Caki2 (cell line): ENCODE measurements around the gene PDCD4. TPM values are rescaled to one million over a fixed set of nuclear protein-coding genes. Genes with fewer than 3 reads are reported as not detected.
"Not testable (repeated sequence)": the region's sequence is repeated elsewhere in the genome, so short reads cannot be mapped to it uniquely, and the experiment has no call there.

Experiments used
- DNase-seq: peaks from one replicate; pipeline ENCODE4 v3.0.0-alpha.2; 2015; ENCODE audit warnings: low read depth
- in situ Hi-C: cut with HindIII; loops from 2 replicates; pipeline ENCODE4 v1.10.0; 2016; ENCODE audit warnings: low sequenced_read_pairs, low pct_unique_long_range_greater_than_20kb, mixed read lengths
- total RNA-seq: library from RNA; depleted of rRNA; stranded (reverse); fragments of >200 nt; shearing (Covaris generic); gene quantifications from 2 replicates; pipeline ENCODE4 v1.2.3, GENCODE V29; 2014; ENCODE audit warnings: low replicate concordance

The PDCD4 gene
- total RNA-seq, 1 experiment from 2014 or later: 21.7 TPM

DNA sequence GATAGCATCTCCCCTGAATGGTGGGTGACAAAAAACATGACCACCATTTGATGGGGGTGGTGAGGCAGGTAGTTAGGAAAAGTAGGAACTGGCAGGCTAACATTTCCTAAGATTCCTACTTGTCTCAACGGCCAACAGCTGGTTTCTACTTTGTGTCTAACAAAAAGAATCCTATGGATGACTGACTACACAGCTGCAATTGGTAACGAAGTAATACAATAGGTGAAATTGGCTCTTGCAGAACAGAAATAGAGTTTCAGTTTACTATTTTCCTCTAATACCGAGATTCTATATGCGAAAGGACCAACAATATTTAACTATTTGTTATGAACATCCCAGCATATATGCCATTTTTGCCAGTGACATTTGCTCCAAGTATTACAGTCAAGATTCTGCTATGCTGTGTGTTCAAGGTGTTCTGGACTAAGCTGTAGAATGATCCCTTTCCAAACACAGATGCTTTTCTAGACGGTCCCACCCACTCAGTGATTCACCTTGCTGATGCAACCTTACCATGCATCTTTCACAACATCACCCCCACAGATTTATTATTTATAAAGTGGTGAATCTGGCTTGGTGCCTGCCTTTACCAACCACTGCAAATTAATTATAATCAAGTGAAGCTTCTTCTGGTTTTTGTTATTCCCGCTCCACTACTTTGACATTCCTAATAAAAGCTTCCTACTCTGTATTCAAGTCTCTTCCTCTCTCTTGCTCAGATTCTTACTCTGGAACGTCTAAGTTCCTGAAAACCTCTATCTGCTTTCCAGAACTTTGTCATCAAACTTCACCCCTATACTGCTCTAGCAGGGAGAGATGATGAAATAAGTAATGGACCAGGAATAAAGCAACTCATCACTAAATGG is 30.5 kb downstream of the PDCD4 start:
- DNase-seq: peak; percentile 50
- in situ Hi-C loops: no loop called here

GRCh38 chr10:110903280-110904278 is 31.9 kb downstream of the PDCD4 start:
- in situ Hi-C loops: no loop called here
- DNase-seq: no peak

GRCh38 chr10:110910138-110910537 is 38.4 kb downstream of the PDCD4 start:
- in situ Hi-C loops: no loop called here
- no peak for DNase-seq

- DNase-seq: no peak
- in situ Hi-C loops: no loop called here
These were observed 40.6 kb downstream of the PDCD4 start for GRCh38 chr10:110912374-110912773.

DNA sequence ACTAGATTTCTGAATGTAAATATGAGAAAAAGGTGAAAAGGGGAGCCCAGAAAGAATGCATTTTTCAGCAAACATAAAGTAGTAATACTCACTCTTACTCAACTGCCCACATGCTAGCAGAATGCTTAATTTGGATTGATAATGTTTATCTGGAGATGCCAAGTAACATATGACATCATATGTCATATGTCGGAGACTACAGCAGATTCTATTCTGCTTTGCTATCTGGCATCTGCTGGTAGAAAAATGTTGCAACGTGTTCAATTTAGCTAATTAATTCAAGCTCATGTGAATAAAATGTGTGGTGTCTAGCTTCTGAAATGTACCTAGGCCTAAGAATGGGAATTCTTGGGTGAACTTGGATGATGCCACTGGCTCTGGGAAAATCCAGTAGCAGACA is 42.7 kb downstream of the PDCD4 start:
- DNase-seq: no peak
- in situ Hi-C loops: no loop called here

- in situ Hi-C loops: no loop called here
These were observed 43.3 kb downstream of the PDCD4 start for GRCh38 chr10:110915035-110915434.

GRCh38 chr10:110915600-110915999 is 43.9 kb downstream of the PDCD4 start:
- DNase-seq, in situ Hi-C loops: not testable (repeated sequence)

More at GRCh38 chr10:110915035-110915434, 43.3 kb downstream of the PDCD4 start:
- peak; percentile 74 for DNase-seq

- peak; percentile 82 for DNase-seq
- in situ Hi-C loops: no loop called here
These were observed 45.0 kb downstream of the PDCD4 start for GRCh38 chr10:110916554-110917346.

- in situ Hi-C loops: no loop called here
- DNase-seq: no peak
These were observed 46.5 kb downstream of the PDCD4 start for GRCh38 chr10:110918269-110918642.

DNA sequence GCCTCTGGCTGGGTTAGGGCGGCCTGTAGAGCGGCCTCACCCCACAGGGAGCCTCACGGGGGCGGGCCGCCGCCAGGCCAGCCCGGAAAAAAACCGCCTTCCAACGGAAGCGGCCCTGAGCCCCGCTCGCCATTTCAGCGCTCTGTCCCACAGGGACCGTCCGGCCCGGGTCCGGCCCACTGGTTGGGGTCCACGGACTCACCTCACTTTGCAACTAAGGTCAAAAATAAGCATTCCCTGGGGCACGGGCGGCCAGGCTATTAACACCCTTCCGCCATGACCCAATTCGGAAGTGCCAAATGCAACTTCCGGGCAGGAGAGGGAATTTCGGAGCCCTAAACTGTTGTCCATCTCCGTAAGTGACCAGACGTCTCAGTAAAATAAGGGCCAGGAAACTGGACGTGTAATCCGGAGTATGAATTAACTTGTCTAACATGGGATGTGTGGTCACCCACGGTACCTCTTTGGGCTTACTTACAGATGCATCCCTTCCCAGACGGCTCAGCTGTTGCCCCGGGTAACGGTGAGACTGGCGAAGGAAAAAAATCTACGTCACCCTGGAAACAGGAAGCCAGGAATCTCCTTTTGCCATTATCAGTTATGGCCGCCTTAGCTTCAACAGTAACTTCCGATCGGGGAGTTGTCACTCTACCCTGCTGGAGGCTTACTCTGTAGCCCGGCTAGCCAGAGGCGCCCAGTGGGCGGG is 47.1 kb downstream of the PDCD4 start, which contains the start of gene BBIP1:
Gene BBIP1, minus strand, starts transcription at position 538 of the 706 bp plus-strand sequence. CDS start 1,023 bp downstream, outside the sequence.
- in situ Hi-C loops: no loop called here
- DNase-seq: peak; percentile 100

GRCh38 chr10:110919349-110919931 is 47.7 kb downstream of the PDCD4 start, which contains the start of gene SHOC2:
Gene SHOC2, plus strand, starts transcription at chr10:110919604. Its CDS starts 44,755 bp downstream, at chr10:110964359.
- DNase-seq: no peak
- in situ Hi-C loops: no loop called here

DNA sequence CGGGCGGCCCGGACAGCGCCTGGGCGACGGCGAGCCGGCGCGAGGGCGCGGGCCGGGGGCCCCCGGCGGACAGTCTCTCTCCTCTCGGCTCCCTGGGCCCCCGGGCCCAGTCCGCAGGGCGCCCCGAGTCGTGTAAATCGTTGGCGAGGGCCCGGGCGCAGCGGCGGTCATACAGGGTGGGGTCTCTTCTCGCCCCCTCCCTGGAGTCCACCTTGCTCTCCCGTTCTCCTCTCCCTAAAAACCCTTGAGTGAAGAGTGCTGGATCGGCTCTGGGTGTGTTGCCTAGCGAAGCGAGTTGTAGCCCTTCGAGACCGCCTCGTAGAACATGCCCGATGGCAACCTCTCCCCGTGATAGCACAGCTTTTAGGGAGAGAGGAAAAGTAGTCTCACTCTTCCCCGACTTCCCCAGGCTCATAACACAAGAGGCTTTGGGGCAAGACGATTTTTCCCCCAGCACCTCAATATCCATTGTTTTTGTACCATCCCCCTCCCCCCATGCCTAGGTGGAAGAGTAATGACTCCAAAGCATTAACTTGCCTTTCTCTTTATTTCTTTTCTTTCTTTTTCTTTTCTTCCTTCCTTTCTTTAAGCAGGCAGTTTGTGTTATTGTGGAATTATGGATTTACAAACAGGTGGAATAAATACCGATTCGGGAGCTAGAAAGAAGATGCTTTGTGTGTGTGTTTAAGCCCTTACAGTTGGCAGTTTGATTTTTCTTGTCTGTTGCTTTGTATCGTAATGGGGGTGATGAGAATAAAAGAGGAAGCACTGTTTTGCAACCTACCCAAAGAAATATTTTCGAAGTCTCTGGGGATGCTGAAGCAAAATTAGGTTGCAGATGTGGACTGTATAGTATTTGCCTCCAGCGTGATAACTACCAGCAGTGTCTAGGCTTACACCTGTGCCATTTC is 48.5 kb downstream of the PDCD4 start:
- in situ Hi-C loops: no loop called here
- peak; percentile 67 for DNase-seq

DNA sequence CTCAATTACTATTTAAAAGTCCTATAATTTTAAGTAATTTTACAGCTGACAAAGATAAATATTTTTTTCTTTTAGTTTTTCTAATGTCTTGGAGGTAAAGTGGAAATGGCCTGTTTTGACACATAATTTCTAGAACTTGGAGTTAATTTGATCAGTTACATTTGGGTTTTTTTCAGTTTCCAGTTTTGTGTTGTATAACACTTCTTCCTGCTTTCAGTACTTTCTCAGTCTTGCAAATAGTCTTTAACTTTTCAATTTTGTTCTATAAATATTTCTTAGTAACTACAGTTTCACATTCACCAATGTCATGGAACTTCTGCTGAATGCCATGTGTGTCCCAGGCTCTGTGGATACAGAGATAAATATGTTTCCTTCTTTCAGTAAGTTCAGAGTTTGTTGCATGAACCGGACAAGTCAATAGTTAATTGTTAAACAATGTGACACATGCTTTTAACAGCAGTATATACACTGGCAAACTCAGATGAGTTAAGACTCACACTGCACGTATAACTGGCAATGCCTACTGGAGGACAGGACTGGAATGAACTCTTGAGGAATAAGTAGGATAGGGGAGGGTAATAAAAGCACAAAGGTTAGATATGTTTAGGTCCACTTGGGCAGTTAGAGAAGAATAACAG is 52.2 kb downstream of the PDCD4 start:
- in situ Hi-C loops: no loop called here
- DNase-seq: peak; percentile 68

GRCh38 chr10:110927461-110927860 is 55.7 kb downstream of the PDCD4 start:
- in situ Hi-C loops: no loop called here
- DNase-seq: no peak

- in situ Hi-C loops: no loop called here
These were observed 60.1 kb downstream of the PDCD4 start for GRCh38 chr10:110931769-110932381.

More at GRCh38 chr10:110931769-110932381, 60.1 kb downstream of the PDCD4 start:
- DNase-seq: no peak
